Bronchial epithelial cell (primary cell): Measurements from ENCODE around the gene FOXS1. TPM values are rescaled to one million over a fixed set of nuclear protein-coding genes. Genes with fewer than 3 reads are reported as not detected.
A peak's percentile ranks its signal among the peaks of the same experiment; 100 is the strongest.

Experiments
- DNase-seq: peaks from one replicate; pipeline ENCODE4 v3.0.0-alpha.2; 2010; ENCODE audit warnings: low read depth
- FAIRE-seq: peaks from 2 replicates; lab custom pipeline; 2011; peaks lifted over from hg19 to GRCh38; lab: Jason Lieb, UNC
- H3K27me3 ChIP-seq: 2 replicates; pipeline ENCODE4 v1.5.1; 2011; ENCODE audit warnings: low read length; ENCODE audit not compliant: control insufficient read depth, insufficient read depth
- H3K36me3 ChIP-seq: 2 replicates; pipeline ENCODE4 v1.5.1; 2011; ENCODE audit warnings: low read length; ENCODE audit not compliant: control insufficient read depth, insufficient read depth
- H3K4me3 ChIP-seq: 2 replicates; pipeline ENCODE4 v1.5.1; 2011; ENCODE audit warnings: mild to moderate bottlenecking, low read depth, low read length, control low read depth
- total RNA-seq: library from RNA; depleted of rRNA; stranded (reverse); fragments of >200 nt; gene quantifications from 2 replicates; pipeline ENCODE4 v1.2.1, GENCODE V29; 2014
- TF ChIP-seq, protein P1 (sequence below): IDR thresholded peaks from 2 replicates; pipeline ENCODE4 v1.5.1; 2011; ENCODE audit warnings: mild to moderate bottlenecking, moderate library complexity, low read length, control low read depth, inconsistent platforms; ENCODE audit not compliant: insufficient read depth, severe bottlenecking

Gene FOXS1
- total RNA-seq, 1 donor from 2014 or later, result not detected

DNA sequence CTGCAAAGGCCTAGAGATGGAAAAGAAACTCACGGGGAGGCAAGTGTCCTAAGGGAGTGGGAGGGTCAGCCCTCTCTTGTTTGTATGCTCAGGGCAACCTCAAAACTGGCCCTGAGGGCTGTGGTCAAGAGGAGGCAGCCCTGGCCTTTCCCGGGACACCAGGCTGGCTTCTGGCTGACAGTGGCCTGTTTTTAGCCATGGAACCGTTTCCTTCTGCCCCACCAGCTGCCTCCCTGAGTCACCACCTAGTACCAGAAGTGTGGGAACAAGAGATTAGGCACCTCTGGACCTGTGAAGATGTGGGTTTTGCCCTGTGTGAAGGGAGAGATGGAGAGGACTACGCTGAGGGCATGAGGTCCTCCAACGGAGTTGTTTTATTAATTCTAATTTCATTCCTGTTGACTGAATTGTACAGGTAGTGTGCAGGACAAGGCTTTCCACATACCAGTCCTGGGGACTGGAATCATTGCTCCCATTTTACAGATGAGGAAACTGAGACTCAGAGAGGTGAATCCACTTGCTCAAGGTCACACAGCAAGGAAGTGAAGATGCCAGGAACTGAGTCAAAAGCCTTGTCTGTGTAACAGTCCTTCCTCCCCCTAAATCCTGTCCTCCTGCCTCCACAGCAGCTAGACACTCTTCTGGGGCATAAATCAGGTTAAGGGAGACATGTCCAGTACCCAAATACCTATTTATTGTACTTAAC is 5.5 kb downstream of the FOXS1 start:
- peaks cover 5% of the 10 kb centered on the region for H3K27me3 ChIP-seq
- no peak for FAIRE-seq
- no peak for DNase-seq

DNA sequence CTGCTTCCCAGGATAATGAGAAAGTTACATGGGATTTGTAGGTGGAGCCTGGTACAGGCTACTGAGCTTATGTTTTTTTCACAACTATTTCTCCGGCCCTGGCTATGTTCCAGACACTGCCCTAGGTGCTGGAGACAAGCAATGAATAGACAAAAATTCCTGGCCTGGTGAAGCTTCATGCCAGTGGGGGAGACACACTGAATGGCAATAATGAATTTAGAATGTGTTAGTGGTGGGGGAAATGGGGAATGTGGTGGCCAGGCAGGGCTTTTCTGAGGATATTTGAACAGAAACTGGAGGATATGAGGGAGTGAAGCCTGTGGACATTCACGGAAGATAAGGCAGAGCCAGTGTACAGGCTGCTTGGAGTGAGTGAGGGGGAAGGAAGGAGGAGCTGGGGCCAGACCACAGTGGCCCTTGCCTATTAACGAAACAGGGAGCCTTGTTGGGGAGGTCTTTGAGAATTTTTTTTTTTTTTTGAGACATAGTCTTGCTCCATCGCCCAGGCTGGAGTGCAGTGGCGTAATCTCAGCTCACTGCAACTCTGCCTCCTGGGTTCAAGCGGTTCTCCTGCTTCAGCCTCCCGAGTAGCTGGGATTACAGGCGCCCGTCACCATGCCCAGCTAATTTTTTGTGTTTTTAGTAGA is 6.6 kb downstream of the FOXS1 start:
- Histone ChIP-seq H3K27me3 (peaks cover 5% of the 10 kb centered on the region), H3K4me3 (no peak overlapping the region), H3K36me3 (no peaks in the 10 kb centered on the region)
- TF ChIP-seq, protein P1, sequence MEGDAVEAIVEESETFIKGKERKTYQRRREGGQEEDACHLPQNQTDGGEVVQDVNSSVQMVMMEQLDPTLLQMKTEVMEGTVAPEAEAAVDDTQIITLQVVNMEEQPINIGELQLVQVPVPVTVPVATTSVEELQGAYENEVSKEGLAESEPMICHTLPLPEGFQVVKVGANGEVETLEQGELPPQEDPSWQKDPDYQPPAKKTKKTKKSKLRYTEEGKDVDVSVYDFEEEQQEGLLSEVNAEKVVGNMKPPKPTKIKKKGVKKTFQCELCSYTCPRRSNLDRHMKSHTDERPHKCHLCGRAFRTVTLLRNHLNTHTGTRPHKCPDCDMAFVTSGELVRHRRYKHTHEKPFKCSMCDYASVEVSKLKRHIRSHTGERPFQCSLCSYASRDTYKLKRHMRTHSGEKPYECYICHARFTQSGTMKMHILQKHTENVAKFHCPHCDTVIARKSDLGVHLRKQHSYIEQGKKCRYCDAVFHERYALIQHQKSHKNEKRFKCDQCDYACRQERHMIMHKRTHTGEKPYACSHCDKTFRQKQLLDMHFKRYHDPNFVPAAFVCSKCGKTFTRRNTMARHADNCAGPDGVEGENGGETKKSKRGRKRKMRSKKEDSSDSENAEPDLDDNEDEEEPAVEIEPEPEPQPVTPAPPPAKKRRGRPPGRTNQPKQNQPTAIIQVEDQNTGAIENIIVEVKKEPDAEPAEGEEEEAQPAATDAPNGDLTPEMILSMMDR, result no peak
- FAIRE-seq (no peak), DNase-seq (no peak)

More for the DNA sequence above, 5.5 kb downstream of the FOXS1 start:
- H3K36me3 ChIP-seq, result no peaks in the 10 kb centered on the region
- TF ChIP-seq, protein P1, result no peak
- H3K4me3 ChIP-seq, result no peak overlapping the region

DNA sequence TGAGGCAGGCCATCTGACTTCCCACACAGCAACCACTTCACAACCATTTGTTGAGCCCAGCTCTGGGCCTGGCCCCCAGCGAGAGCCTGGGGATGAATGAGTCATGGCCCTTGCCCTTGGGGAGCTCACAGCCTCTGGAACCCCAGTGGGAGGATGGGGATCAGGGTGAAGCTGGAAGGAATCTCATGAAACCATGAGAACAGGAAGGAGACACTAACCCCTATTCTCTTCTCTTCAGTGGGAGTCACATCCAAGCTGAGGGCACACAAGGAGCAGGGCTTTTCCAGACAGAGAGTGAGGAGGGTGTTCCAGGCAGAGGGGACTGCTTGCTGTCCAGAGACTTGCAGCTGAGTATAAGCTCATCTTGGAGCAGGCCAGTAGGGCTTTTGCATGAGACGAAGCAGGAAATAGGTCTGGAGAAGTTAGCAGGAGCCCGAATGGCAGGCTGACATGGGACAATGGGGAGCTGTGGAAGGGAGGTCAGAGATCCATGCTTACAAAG is 7.5 kb downstream of the FOXS1 start:
- H3K4me3 ChIP-seq, result no peak overlapping the region
- DNase-seq (no peak), FAIRE-seq (no peak)
- H3K36me3 ChIP-seq, result no peaks in the 10 kb centered on the region
- peaks cover 7% of the 10 kb centered on the region for H3K27me3 ChIP-seq
- TF ChIP-seq, protein P1, result no peak

DNA sequence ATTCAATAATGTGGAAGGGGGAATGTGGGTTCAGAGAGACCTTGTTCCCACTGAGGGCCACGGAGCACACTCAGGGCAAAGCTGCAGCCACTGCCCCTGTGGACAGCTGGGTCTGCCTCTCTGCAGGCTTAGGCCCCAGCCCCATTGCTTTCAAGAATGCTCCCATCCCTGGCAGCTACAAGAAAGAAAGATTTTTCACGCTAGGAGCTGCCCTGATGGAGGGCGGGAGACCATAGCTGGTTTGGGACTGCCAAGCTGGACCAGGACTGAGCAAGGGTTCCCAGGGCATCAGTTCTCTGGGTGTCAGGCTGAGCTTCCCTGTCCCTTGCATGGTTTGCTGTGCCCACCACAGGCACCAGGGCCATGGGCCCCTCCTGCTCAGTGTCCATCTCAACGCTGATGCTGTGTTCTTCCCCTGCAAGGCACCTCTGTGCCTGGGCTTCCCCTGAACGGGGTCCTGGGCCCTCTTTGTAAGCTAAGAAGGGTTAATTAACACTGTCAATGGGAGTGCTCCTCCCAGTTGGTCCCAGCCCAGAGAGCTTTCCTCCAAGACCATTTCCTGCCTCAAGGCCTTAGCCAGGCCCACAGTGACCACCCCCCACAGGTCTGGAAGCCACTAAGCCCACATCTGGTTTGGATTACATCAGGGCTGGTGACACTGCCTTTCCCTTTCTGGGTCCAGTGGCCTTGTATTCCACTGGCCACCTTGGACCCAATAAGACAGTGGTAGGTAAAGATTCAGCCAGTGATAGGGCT is 8.4 kb downstream of the FOXS1 start:
- Histone ChIP-seq H3K4me3 (no peak overlapping the region), H3K27me3 (peaks cover 7% of the 10 kb centered on the region), H3K36me3 (no peaks in the 10 kb centered on the region)
- FAIRE-seq, result no peak
- no peak for DNase-seq
- TF ChIP-seq, protein P1, result no peak

DNA sequence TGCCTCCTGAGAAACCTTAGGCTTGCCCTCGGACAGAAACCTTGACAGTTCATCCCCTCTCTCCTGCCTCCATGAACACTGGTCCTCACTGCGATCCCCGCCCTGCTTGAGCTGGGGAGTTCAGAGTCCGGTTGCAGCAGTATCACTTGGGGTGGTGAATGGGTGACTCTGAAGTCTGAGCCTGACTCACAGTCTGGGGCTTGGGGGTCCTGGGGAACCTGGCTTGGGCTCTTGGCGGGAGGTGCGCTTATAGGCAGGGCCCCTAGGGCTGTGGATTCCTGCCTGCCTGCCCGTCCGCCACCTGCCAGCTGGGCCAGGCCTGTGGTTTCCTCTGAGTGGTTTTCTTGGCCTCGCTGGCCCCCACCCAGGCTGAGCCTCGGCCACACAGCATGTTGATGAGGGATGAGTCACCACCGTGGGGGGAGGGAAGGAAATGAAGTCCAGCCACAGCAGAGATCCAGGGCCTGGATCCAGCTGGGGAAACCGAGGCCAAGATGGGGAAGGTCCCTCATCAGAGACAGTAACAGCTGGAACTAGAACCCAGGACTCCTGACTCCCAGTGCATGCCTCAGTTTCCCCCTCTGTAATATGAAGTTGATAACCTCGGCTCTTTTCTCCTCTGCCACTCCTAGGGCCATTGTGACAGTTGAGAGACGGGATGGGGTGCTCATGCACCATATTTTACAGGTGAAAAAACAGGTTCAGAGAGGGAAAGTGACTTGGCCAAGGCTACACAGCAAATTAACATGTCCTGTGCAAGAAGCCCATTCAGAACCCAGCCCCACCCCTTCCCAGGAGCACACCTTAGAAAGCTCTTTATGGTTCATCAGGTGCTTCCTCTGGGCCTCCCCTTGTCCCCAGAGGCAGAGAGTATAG is 9.2 kb downstream of the FOXS1 start:
- DNase-seq, result peak; percentile 71

More for the DNA sequence above, 9.2 kb downstream of the FOXS1 start:
- Histone ChIP-seq H3K36me3 (no peaks in the 10 kb centered on the region), H3K4me3 (no peak overlapping the region), H3K27me3 (peaks cover 6% of the 10 kb centered on the region)
- no peak for FAIRE-seq
- TF ChIP-seq, protein P1, result no peak
